GM21515 (cell line): ENCODE measurements around the gene SARDH.
"Not testable (repeated sequence)": the region's sequence is repeated elsewhere in the genome, so short reads cannot be mapped to it uniquely, and the experiment has no call there.

ENCODE experiments used
- ATAC-seq: cut with Tn5 transposase; IDR thresholded peaks from one replicate; pipeline ENCODE4 v1.9.1; 2021; ENCODE audit not compliant: unreplicated experiment

SARDH gene

DNA sequence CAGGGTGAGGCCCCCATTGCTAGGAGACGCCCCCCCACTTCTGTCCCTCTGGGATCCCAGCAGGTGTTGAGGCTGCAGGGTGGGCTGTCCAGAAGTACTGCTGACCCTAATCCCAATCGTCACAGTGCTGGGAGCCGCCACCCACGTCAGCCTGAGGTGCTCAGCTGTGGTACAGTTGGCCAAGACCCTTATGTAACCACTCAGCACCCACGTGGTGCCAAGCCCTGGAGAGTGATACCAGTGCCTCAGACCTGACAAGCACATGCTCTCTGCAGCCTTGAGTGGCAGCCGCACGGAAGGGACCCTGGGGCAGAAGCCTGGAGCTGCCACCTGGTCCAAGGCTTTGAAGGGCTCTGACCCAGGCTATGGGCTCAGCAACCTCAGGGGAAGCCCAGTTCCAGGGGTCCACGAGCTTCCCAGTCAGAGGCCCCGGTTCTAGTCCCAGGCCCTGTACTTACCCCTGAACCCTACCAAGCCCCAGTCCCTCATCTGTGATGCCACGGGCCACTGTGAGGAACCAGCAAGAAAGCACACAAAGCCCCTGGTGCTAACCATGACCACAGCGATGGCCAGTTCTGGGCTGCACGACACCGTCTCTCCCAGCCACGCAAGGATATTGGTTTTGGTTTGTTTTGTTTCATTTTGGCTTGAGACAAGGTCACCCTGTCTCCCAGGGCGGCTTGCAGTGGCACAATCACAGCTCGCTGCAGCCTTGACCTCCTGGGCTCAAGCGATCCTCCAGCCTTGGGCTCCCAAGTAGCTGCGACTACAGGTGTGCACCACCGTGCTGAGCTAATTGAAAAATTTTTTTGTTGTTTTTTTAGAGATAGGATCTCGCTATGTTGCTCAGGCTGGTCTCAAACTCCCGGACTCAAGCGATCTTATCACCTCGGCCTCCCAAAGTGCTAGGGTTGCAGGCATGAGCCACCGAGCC is 51.2 kb downstream of the SARDH start:
- no peak for ATAC-seq

DNA sequence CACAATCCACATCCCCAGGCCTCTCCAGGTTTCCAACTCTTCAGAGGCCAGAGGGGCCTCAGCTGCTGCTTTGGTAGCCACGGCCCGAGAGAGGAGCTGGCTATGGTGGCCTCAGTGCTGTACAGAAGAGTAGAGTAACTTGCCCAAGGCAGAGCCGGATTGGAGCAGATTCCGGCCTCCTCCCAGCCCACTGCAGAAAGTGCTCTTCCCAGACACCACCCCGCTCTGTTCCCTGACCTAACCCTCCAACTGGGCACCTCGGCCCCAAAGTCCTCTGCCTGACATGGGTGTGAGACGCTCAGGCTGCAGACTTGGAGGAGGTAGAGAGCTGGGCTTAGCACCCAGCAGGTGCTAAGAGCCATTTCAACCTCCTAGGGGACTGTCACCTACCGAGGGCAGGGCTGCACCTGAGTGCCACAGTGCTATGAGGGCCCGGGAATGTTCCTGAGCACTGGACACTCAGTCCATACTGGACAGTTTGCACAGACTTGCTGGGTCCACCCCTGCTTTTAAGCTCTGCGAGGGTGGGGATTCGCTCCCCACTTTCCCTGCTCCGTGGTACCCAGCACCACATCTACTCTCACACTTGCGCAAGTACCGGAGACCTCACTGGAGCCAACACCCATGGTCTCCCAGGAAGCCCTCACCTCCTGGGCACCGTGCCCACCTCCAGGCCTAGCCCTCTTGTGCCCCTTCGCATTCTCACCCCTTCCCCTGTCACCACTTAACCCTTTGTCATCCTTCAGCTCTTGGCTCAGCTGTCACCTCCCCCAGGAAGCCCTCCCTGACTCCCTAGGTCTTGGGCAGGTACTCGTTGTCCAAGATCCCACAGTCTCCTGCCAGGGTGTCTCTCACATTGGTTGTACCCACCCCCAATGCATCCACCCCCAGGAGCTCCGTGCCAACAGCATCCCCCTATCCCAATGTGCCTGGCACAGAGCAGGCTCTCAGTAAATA is 52.2 kb downstream of the SARDH start:
- ATAC-seq: no peak

DNA sequence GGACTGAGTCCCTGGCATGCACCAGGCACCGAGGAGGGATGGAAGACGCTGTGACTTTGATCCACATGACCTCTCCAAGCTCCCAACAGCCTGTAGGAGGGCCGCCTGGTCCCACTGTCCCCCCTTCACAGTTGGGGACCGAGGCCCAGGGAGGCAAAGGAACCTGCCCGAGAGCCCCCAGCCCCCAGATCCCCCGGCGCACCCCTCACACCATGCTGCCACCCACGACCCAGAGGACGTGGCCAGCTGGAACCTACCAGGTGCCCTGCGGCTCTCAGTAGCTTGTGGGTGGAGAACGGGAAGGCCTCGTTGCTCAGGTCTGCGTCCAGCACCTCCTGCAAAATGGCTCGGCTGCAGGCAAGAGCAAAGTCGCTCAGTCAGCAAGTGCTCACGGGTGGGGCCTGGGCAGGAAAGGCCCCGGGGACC is 53.2 kb downstream of the SARDH start:
- ATAC-seq: no peak

DNA sequence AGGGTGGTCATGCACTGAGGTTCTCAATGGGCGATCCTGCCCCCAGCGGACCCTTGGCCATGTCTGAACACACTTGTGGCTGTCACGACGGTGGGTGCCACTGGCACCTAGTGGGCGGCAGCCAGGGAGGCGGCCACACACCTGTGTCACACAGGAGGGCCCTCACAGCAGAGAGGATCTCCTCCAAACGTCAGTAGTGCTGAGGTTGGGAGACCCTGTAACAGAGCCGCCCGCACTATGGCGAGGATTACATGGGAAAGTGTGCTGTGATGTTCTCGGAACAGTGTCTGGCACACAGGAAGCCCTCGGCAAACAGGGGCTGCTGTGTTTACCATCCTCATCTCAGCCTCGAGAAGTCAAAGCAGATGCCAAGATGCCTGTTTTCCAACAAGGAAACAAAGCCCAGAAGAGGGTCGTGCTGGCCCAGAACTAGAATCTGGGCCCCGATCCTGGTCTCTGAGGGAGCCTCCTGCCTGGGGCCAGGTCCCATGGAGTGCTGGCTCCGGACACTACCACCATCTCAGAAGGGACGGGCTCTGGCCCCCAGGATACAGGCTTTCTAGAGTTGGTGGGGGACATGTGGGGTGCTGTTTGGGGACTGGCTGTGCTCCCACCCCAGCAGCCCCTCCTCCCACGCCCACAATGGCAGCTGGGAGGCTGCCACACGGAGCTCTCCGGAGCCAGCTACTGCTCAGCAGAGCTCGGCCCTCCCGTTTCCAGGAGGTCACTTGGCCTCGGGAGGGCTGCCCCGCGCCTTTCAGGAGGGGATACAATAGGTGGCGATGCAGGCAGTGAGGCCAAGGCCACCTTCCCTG is 53.8 kb downstream of the SARDH start:
- no peak for ATAC-seq

DNA sequence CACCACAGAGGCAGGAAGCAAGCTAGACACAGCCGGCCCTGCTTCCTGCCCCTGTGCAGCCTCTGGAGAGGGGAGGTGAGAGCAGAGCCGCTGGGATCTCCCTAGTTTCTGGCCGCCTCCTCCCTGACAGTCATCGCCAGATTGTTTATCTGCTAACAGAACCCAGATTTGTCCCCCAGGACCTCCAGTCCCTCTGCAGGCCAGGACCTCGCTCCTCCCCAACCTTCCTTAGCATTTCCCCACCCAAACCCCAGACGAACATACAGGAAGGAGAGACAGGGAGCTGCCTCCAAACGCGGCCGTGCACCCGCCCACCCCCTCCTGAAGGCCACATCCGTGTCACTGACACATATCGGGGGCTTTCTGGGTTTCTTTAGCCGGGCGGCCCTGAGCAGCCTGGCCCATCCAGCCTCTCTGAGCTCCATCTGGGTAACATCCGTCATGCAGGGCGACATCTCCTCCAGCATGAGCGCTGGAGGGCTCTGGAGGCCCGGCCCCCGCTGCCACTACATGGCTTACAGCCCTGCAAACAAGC is 54.5 kb downstream of the SARDH start:
- ATAC-seq: no peak

DNA sequence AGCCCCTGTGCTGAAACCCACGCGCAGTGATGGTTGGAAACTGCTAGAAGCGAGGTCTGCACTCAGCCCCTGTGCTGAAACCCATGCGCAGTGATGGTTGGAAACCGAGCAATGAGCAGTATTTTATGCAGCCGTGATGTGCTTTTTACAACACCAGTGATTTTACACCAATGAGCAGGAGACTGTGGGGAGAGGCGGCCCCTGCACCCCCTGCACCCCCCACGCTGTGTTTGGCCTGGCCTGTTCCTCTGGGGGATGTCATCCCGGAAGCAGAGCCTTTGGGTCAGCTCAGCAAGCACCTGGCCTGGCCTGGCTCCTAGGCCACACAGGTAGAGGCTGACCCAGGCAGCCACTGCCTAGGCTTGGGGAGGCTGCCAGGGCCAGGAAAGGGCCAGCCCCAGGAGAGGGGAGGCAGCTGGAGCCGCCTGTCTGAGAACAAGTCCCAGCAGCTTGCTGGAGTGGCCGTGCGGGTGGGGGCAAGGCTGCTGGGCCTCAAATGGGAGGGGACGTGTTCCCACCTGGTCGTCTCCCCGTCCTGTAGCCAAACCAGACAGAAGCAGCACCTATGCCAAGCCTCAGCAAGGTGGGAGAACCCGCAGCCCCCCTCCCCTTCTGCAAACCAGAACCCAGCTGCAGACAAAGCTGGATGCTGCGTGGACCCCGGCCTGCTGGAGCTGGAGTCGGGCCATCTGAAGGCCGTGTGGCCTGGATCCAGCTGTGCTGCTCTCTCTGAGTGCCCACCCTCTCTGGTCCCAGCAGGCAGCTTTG is 55.1 kb downstream of the SARDH start:
- ATAC-seq: no peak

DNA sequence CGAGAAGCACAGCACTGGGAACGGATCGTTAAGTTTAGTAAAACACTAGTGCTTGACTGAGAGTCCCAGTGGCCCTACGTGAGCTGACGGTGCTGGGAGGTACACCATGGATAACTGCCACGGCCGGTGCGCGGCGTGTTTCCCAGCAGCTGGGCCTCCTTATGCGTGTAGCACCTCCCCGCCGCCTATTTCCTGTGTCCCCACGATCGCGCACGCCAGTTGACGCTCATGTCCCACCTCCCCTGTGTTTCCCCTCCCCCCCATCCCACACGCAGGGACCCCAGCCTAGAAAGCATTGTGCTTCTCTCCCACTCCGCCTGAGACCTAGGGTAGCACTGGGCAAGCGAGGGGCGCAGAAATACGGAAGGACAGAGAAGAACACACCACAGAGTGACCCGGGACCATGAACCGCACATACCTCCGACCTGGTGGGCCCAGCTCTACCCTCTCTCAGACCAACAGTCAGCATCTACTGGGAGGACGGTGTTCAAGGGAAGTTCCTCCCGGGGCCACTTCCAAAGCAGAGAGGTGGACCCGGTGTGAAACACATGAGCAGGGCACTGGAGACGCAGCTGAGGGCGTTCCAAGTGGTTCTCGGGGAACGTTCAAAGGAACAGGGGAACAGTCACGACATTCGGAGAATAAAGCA is 56.4 kb downstream of the SARDH start:
- no peak for ATAC-seq

DNA sequence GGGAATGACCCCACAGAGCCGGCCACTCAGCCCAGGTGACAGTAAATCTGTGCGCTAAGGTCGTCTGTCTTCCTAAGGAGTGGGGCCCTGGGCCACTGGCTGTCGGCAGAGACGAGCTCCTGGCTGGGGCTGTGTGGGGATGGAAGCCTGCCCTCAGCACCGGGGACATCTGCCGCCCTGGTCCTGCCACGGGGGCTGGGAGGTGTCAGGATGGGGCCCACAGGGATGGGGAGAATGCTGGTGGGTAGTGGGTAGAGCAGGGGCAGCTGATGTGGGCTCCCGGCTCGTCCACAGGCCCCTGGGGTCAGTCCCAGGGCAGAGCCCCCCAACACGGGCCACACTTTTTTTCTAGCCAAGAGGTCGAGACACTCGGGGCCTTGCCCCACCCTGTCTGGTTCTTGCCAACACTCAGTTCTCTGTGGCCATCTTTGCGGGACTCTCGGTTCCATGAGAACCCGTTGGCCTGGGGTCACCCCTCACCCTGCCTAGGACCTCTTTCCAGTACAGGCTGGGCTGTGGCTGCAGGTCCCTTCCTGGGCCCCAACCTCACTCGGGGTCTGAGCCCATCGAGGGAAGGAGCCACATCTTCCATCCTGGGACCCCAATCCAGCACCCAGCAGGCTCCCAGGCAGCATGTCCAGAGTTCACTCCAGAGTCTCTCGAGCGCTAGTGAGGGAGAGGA is 57.0 kb downstream of the SARDH start:
- ATAC-seq: no peak

DNA sequence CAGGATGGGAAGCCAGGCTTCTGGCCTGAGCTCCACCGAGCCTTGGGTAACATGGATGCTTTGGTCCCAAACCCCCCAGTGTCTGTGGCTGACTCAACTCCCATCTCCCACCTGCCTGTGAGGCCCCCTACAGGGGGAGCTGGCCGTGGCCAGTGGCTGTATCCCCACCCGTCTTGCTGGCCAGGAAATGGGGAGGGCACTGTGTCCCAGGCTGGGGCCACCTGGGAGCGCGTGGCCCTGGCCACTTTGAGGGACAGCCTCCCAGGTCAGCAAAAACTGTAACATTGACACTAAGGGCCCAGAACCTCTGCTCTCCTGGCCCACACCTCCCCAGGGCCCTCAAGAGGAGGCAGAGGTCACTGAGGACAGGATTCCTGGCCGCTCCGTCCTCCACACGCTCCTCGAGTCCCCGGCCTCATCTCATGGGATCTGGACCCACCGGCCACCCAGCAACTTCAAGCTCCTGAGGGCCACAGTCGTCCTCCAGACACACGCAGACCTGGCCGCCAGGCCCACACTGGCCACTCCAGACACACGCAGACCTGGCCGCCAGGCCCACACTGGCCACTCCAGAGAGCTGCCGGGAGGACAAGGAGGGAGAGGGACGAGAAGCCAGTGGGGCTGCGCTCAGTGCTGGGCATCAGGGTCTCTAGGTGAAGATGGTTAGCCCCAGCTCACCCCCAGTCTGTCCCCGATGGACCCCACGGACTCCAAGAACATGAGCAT is 57.7 kb downstream of the SARDH start:
- no peak for ATAC-seq

DNA sequence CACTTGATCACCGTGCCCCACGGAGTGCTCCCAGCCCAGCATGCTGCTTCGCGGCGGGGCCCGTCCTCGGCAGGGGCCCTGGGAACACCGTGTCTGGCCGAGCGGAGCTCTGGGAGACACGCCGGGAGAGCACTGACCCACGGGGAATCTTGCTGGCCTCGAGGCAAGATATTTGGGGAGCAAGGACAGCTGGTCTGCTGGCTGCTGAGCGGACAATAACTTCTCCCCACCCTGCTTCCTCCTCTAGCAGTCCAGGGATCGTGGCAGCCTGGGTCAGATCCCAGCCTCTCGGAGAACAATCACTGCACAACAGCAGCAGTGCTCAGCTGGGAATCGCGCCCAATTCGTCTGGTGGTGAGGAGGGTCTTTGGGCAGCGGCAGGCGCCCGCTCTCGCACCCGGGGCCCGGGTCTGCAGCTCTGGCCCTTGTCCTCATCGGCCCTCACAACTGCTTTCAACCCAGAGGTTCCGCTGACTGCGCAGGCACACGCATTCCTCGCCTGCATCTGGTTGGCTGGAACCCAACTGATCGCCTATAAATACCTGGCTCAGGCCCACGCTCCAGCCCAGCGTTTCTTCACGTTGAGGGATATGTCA is 58.6 kb downstream of the SARDH start:
- ATAC-seq: no peak

DNA sequence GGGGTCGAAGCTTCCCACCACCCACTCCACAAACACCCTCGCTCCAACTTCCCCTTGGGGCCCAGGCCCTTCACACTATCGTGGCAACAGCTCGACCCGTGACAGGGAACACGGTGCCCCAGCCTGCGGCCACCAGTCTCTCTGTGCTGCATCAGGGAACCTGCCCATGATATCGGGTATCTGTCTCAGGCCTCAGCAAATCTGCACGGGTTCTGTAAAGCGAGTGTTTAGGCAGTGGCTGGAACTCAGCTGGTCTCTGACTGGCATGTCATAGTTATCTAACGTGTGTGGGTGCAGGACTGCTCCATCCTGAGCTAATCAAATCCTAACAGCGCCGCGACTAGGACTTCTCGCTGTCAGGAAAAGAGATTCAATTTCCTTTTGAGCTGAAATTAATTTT is 59.1 kb downstream of the SARDH start:
- ATAC-seq: no peak

DNA sequence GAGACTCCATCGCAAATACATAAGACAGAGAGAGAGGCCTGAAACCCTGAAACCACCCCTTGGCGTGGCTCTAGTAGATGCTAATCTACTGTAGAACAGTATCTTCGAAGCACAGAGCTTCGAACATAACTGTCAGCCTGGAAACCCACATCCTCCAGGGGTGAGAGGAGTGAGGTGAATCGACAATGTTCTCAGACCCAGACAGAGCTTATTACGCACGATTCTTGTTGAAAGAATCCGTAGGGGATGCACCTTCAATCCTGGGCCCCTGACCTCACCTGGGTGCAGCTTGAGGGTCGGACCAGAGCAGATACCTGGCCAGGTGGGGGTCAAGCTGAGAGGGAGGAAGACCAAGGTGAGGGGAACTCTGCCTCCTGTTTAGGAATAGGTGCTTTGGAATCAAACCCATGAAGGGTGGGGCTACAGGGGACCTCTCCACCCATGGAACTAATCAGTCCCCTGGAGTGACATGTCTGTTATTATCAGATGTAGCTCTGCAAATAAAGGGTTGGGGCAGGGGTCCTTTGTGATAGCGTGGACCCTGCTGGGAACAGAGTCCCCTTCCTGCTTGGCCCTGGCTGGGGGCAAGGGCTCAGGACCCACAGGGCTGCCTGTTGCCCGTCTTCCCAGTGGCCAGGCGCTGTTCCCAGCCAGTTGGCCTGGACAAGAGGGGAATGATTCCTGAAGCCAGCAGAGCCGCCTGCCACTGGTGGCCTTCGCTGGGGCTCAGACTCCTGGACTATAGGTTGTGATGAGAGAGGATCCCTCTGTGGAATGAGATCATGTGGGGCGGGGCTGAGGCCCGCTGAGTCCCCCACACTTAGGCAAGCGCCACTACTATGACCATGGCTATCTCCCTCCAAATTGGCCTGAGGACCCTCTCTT is 60.8 kb downstream of the SARDH start:
- ATAC-seq: no peak

DNA sequence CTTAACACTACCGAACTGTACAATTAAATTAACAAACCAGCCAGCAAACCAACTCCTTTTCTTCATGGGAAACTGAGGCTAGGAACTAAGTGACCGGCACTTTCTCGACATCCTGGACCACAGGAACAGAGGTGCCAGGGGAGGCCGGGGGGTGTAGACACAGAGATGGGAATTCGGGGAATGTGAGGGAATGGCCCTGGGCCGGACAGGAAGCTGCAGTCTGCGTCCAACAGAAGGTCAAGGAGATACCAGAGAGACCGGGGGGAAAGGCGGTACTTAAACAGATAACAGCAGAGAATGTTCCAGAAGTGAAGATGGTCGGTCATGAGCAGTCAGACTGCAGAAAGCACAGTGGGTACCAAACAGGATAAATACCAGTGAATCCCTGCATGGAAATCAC is 61.7 kb downstream of the SARDH start:
- ATAC-seq: no peak

DNA sequence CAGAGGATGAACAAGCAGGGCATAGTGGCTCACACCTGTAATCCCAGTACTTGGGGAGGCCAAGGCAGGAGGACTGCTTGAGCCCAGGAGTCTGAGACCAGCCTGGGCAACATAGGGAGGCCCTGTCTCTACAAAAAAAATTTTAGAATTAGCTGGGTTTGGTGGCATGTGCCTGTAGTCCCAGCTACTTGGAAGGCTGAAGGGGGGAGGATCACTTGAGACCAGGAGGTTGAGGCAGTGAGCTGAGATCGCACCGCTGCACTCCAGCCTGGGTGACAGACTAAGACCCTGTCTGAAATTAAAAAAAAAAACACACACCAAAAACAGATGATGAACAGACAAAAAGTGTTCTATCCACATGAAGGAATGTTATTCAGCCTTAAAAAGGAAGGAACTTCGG is 62.4 kb downstream of the SARDH start:
- ATAC-seq: not testable (repeated sequence)

DNA sequence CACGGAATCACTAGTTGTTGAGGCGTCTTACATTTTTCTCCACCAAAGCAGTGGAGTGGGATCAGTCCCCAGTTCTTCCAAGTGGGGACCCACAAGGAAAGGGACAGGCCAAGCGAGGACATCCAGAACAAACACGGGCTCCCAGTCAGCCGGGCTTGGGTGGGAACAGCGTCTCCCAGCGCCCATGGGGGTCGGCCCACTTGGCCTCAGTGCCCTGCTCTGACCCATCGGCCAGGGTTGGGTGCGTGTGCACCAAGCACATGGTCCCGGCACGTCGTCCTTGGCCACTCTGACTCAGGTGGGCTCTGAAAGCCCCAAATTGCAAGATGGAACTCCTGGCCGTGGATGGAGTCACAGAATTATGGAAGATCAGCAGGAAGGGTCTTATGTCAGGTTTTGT is 64.1 kb downstream of the SARDH start:
- ATAC-seq: no peak

DNA sequence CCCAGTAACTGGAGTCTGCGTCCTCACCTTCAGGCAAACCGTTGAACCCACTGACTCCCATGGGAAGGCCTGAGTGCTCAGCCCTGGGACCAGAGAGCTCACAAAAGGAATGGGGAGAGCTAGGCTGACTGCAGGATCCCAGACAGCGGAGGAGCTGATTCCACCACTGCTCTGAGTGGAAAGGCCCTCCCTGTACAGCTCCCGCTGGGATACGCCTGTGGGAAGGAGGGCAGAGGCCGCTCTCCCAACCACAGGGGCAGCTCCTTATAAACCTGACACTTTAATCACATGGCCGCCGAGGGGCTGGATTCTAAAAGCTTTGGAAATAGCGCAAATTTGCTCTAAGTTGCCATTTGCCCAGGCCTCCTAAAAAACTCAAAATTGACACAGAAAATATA is 64.9 kb downstream of the SARDH start:
- no peak for ATAC-seq
